HG02610 (cell line): Measurements from ENCODE around the gene AOPEP.

Experiments
- ATAC-seq: cut with Tn5 transposase; IDR thresholded peaks from one replicate; pipeline ENCODE4 v1.9.1; 2021; ENCODE audit warnings: mild to moderate bottlenecking, moderate library complexity; ENCODE audit not compliant: unreplicated experiment

Gene AOPEP

GRCh38 chr9:94788570-94789105 lies 62.1 kb downstream of the AOPEP start:
- ATAC-seq, result no peak

- no peak for ATAC-seq
Measured at GRCh38 chr9:94791435-94791834, 64.9 kb downstream of the AOPEP start.

GRCh38 chr9:94792511-94792910 lies 66.0 kb downstream of the AOPEP start:
- ATAC-seq, result no peak

DNA sequence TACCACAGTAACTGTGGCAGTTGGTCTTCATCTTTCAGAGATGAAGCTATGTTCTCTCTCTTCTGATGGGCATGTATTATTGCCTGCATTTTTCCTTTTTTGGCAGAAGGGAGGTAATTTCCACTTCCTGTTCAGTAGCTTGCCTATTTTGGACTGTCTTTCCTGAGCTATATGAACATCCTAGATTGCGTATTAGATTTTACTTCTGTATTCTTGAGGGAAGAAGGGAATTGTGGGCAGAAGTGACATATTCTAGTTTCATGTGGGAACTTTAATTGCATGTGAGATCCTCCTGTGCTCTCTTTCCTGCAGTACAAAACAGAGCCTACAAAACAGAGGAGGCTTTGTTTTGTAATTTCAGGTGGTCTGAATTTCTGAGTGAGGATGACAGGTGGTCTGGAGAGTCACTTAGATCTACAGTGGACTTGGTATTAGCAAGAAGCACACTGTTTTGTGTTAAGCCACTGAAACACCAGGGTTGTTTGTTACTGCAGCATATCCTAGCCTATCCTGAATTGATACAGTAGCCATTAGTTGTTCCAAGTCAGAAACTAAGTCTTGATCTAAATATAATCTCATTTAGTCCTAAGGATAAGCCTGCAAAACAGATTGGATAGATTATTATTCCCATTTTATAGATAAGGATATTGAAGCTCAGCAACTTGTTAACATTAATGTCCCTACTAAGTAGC lies 68.1 kb downstream of the AOPEP start:
- ATAC-seq, result no peak

DNA sequence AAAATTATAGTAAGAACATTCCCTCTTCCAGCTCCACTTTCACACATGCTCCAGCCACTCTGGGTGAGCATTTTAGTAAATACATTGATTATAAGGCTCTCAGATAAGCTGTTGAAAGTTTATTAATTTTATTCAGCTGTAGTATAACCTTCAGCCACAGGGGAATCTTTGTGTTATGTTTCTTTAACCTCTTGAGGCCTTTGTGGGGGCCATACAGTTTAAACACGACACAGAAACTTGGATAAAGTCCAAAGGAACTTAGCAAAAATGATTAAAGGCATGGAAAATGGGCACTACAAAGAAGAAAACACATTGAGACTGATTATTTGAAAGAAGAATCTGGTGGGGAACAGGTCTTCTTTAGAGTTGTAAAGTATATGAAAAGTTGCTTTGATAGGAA lies 70.2 kb downstream of the AOPEP start:
- no peak for ATAC-seq

GRCh38 chr9:94798201-94798600 lies 71.7 kb downstream of the AOPEP start:
- no peak for ATAC-seq

- no peak for ATAC-seq
Measured at GRCh38 chr9:94798708-94799107, 72.2 kb downstream of the AOPEP start.

GRCh38 chr9:94799578-94800264 lies 73.2 kb downstream of the AOPEP start:
- no peak for ATAC-seq

DNA sequence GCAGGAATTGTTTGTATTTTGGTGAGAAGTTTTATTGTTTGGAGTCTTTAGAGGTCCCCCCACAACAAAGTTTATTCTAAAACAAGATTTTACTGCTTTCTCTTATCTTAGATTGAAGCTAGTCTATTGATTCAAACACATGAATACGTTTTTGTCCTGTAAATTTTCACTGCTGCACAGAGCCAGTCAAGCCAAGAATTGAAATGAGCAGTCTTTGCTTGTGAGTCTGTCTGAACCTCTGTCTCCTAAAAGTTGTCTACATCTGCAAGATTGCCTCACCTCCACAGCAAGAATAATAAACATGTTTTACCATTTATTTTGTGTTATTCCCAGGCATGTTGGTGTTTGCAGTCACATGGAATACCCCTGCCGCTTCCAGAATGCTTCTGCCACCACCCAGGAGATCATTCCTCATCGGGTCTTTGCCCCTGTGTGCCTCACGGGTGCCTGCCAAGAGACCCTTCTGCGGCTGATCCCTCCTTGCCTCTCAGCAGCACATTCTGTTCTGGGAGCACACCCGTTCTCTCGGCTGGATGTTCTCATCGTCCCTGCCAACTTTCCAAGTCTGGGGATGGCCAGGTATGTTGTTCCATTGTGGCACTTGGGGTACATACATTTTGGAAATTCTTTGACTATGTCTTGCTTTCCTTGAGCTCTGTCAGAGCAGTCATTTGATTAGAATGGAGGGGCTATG lies 74.1 kb downstream of the AOPEP start:
- no peak for ATAC-seq

- ATAC-seq, result no peak
Measured at GRCh38 chr9:94801234-94801633, 74.7 kb downstream of the AOPEP start.

DNA sequence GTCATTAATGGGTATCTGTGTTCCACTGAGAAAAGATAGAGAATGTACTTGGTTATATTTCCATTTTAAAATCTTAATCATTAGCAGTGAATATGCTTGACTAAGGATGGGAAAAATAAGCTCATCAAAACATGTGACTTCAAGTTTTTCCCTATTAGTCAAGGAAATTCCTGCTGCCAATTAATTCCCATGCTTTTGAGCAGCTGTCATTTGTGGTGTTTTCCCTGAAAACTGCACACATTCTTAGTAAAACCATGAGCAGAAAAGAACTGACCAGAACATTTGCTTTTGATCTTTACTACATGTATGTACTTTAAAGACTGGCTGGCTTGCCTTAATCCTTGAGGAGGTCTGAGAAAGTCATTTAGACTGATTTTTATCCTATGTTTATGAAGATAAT lies 75.2 kb downstream of the AOPEP start:
- no peak for ATAC-seq

DNA sequence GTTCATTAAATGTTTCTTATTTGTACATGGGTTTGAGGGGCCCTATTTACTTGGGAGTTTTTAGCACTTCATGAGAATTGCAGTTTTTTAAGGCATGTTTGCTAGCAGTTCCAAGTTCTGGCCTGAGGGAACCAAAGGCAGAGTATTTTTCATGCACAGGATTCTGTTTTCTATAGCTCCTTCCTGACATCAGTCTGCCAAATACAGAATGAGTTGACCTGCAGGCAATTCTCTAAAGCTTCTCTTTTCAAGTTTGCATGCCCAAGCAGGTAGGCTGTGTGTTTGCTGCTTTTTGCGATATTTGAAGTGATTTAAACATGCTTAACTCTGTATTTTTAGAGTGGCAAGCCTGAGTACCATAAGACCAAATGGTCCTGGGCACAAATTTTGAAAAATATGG lies 75.8 kb downstream of the AOPEP start:
- no peak for ATAC-seq

DNA sequence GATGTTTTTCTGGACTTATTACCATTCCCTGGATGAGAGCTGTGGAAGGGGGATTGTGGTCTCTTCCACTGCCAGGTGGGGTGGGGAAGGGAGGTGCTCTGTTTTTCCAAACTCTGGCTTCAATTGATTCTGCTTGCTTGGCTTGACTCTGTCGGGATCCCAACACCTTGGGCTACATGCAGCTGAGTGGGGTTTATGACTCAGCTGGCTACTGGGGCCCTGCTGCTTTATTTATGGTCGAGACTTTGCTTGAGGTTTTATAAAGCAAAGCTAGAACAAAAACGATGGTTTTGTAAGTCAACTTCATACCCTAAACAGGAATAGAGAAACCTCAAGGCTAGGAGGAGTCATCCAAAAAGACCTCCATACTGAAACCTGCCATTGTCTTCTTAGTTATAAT lies 76.3 kb downstream of the AOPEP start:
- ATAC-seq, result peak; percentile 77

DNA sequence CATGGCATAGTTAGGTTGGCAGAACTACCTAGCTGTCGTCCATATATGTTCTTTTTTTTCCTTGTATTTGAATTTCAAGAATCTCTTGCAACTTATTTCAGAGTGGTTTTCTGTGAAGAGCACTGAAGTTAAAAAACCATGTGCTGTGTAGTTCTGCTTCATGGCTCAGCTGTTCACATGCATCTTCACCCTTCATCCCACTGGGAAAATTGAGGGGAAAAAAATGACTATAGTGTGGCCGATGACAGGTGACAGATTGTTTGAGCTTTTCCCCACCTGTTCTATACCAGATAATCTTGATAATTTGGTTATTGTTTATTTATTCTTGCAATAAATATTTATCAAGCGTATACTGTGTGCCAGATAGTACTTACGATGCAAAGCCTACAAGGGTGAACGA lies 77.8 kb downstream of the AOPEP start:
- no peak for ATAC-seq

GRCh38 chr9:94805051-94805489 lies 78.6 kb downstream of the AOPEP start:
- ATAC-seq, result no peak

DNA sequence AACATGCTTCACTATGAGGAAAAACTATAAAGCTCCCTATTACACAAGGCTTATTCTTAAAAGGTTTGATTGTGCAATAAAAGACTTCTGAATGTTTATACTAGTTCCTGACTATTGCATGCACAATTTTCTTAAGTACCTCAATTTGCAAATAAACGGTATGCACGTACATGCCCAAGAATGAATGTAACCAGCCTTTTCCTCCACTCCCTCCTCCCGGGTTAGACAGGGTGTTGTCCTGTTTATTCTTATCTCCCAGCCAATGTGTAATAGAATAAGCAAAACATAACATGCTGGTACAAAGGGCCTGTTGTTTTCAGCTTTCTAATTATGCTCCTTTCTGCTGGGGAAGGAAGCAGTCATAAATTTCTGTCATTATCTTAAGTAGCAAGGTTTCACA lies 79.1 kb downstream of the AOPEP start:
- no peak for ATAC-seq

GRCh38 chr9:94806307-94806893 lies 79.9 kb downstream of the AOPEP start:
- no peak for ATAC-seq

- no peak for ATAC-seq
Measured at GRCh38 chr9:94807556-94807955, 81.1 kb downstream of the AOPEP start.

DNA sequence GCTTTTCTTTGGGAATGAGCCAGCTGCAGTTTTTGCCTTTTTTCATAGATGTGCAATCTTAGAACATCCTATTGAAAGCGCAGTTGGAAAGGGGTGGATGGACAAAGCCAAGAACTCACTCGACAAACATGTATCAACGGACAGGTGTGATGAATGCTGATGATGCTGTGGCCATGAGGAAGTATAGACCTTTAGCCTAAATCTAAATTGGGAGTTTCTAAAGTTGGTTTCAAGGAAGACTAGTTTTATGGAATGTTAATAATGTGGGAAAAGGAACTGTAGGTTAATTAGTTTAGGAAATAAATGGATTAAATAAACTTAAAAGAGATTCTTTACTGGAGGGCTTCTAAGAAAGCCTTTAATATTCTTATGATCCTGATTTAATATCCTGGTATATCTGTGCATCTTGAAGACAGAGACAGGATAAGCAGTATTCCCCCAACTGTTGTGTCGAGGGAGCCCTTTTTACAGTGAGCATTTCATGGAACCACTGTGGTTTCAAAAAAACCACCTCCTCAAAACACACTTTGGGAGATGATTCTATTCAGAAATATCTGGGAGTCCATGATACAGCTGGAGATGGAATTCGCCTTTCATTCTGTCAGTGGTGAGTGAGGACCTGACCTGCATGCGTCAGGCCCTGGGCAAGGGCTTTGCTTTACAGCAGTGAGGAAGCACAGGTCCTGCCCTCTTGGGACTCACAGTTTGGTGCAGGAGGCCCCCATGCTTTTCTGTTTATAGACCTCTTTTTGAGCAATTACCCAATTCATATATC lies 82.6 kb downstream of the AOPEP start:
- ATAC-seq, result no peak

DNA sequence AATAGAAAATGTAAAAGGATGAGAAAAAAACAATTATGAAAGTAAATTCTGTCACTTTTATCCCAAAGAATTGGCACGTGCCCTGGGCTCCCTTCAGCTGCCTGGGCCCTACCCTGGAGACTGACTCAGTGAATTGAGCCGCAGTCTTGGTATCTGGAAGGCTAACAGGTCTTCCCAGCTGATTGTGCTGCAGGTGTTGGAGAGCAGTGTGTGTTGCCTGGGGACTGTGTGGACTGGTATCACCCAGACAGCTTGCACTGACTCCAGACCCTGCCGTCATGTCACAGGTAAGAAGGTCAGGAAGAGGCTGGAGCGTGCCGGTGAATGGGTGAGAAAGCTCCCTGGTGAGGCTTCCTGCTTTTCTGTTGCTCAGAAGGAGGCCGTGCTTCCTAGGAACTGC lies 83.3 kb downstream of the AOPEP start:
- no peak for ATAC-seq

- ATAC-seq, result no peak
Measured at GRCh38 chr9:94811074-94811473, 84.6 kb downstream of the AOPEP start.
